HG03039 (cell line): ENCODE results near the gene NPB.

Source experiments
- ATAC-seq: cut with Tn5 transposase; IDR thresholded peaks from one replicate; pipeline ENCODE4 v1.9.1; 2021; ENCODE audit warnings: mild to moderate bottlenecking, moderate library complexity; ENCODE audit not compliant: unreplicated experiment

NPB gene

DNA sequence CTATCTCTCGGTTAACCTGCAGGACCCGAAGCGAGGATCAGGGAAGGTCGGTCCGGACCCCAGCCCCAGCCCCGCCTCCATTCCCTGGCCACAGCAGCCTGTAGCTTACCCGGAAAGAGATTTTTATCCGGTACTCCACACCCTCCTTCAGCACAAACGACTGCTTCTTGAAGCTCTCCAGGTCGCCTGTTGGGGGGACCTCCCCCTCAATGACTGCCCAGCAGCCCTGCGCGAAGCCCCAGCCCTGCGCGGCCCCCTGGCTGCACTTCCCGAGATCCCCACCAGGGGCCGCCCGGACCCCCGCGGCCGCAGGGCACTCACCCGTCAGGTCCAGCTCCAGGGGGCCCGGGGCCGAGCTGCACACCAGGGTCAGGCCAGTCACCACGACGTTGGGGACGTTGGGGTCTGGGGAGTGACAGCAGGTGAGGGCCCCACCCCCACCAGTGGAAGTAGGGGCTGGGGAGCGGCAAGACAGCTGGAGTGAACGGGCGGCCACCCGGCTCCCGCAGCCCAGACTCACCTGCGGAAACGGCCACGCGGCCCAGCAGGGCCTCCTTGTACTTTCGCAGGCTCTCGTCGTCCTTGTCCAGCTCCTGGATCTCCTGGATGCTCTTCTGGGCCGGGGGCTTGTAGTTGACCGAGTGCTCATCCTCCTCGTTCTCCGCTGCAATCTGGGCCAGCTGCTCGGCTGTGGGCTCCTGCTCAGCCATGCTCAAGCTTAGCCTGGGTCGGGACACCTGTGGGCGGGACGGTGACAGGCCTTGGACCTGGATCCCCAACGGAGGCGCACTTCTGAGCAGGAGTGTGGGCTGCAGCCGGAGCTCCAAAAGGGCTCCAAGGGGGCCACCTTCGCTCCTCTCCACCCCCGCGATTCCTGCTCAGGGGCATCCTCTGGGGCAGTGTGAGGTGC, 32.6 kb upstream of the NPB start:
- no peak for ATAC-seq

DNA sequence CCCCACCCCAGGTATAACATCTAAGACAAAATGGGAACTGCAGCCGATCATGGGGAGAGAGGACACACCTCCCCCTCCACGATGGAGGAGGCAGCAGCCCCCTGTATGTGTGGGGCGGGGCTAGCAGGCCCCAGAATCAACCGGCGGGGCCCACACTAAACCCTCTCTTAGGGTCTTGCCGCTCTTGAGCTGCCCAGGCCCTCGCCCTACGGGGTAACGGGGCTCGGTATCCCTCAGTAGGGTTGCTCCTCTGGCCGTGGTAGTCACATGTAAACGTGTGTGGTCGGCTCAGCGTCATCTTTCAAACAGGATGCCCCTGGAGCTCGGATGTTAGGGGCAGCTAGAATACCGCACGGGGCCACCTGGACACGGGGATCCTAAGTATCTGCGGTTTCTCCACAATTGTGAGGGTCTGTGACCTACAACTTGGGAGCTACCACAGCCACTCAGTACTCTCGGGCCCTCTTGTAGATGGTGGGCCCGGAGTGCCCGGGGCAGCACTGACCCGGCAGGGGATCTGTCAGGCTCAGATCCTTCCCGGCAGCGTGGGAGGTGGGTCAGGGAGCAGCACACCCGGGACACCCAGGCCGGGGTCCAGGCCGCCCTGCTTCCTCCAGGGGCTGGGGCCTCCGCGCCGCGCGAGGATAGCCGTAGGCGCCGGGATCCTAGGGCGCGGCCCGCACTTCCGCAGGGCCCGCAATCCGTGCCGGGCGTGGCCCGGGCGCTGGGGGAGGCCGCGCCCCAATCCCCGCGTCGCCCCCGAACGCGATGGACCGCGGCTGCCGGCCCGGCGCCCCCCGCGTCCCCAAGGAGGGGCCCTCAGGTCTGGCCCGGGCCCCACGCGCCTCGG, 31.7 kb upstream of the NPB start:
- ATAC-seq, result peak; percentile 14

DNA sequence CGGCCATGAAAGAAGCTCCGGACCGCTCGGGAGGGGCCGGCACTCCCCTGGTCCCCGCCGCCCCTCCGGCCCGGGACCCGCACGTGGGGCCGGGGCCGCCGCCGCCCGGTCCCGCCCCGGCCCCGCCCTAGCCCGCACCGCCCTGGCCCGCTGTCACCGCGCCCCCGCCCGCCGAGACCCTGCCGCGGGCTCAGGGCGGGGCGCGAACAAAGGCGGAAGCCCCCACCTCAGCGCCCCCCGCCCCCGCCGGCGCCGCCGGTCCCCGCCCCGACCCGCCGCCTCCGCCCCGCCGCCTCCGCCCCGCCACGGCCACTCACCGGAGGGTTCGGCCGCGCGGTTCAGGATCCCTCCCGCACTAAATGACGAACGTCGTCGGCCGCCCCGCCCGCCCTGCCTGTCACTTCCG, 31.1 kb upstream of the NPB start, which contains the start of gene ARHGDIA:
ARHGDIA (minus strand) TSS at position 357 of the 406 bp plus-strand sequence. CDS start 1,407 bp downstream, outside the sequence.
- ATAC-seq, result peak; percentile 10

DNA sequence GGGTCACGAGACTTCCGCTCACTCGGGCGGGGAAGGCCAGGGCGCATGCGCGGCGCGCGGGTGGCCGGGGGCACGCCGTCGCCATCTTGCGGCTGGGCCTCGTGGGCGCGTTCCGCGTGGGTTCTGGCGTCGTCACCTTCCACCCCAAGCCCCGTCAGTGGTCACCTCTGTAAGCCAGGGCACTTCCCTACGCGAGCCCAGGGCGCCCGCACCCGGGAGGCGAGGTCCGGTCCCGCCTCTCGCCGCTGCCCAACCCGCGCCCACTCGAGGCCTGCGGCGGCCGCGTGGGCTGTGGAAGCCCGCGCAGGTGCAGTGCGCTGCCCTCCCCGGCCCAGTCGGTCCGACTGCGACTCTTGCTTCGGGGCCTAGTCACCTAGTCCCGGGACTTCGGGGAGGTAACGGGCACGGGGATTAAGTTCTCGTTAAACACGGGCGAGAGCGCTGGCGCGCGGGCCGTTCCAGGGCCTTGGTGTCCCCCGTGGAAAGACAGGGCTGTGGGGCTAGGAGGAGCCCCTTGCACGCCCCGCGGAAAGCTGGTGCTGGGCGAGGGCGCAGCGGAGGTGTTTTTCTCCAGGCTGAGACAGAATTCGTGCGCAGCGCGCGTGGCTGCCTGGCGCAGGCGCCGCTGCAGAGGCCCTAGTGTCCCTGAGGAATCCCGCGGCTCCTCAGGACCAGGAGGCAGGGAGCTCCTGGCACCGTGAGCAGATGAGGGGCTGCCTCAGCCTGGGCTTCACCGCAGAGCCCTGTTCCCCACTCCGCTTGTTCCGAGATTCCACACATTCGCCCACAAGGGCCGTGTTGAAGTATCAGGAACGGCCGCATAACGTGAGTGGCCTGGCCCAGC, 30.4 kb upstream of the NPB start:
- ATAC-seq, result peak; percentile 48

DNA sequence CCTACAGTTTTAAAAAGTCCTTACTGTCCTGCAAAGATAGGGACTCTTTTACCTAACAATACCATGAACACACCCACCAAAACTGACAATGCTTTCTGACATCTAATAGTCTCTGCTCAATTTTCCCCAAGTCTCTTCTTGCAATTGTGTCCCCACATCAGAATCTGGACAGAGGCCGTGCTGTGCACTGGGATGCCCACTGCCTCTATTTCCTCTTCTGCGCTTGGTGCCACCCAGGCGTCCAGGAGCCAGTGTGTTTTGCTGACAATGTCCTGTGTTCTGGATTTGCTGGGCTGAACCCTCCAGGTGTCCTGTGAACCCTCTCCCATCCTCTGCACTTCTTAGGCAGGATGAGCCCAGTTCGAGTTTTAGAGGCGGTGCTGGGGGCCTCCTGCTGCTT, 24.5 kb upstream of the NPB start:
- no peak for ATAC-seq

DNA sequence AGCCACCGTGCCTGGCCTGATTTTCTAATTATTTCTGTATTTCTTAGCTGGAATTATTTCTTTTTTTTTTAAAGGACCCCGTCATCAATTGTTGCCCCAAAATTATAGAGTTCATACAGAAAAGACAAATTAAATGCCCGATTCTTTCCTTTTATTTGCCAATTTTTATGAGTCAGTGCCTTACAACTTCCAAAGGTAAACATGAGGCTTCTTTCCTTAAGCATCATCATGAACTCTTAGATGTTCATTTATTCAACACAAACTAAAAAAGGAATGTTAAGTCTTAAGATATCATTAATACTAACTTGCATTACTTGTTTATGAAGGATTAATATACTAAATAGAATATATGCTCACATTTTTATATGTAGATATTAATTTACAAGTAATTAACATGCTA, 23.7 kb upstream of the NPB start:
- no peak for ATAC-seq

DNA sequence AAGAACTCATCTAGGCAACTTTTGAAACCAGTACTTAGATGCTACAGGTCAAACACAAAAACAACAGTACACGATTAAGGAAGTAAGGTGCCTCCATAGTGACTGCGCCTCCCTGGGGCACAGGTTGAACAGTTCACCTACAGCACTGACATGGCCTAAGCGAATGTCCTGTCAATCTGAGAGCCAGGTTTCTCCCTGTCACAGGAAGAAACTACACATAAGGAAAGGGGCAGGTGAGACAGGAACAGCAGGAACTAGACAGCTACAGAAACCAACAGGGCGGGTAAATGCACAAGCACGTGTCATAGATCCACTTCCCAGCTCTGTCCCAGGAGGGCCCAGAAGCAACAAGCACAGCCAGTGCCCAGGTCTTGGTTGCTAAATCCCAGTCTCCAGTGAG, 22.9 kb upstream of the NPB start:
- no peak for ATAC-seq

DNA sequence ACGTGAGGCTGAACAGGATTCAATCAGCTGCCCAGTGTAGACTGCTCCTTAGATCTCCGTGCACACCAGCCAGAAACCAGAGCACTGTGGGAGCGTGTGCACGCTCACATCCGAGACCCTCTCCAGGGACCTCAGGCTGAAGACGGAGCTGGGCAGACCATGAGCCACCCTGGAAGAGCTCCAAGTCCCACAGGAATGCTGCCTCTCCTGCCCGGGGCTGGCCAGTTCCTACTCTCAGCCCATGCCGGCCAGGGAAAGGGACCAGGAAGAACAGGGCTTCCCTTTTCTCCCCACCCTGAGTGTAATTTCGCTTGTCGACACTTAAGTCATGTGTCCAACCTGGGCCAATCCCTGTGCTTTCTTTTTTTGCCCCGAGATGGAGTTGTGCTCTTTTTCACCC, 17.5 kb upstream of the NPB start:
- no peak for ATAC-seq

DNA sequence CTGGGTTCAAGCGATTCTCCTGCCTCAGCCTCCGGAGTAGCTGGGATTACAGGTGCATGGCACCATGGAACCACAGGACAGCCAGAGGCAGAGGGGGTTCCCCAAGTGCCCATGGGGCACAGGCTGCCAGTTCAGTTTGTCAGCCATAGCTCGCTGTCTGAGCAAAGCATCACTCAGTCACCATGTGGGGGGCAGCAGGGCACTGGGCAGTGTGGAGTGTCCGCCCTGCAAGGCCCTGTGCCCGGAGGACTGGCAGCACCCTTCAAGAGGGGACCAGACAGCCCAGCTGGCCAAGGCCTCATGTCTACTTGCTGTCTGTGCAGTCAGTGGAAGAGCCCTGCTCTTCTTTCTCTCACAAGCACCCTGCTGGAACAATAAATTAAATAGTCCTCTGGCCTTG, 17.1 kb upstream of the NPB start:
- no peak for ATAC-seq

DNA sequence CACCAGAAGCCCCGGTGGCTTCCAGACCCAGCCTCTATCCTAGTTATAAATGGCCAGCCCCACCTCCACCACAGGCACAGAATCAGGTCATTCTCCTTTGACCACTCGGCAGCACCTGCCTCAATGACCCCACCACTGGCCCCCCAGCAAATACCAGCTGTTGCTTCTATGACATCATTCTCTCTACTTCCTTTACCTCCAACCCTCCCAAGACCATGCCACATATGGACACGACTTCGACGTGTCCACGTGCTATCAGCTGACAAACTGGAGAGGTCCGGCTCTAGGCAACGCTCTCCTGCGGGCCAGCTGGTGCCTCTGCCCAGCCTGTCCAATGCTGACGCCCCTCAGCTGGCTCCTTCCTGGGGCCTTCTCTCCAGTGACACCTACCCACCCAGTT, 16.6 kb upstream of the NPB start:
- ATAC-seq, result no peak

DNA sequence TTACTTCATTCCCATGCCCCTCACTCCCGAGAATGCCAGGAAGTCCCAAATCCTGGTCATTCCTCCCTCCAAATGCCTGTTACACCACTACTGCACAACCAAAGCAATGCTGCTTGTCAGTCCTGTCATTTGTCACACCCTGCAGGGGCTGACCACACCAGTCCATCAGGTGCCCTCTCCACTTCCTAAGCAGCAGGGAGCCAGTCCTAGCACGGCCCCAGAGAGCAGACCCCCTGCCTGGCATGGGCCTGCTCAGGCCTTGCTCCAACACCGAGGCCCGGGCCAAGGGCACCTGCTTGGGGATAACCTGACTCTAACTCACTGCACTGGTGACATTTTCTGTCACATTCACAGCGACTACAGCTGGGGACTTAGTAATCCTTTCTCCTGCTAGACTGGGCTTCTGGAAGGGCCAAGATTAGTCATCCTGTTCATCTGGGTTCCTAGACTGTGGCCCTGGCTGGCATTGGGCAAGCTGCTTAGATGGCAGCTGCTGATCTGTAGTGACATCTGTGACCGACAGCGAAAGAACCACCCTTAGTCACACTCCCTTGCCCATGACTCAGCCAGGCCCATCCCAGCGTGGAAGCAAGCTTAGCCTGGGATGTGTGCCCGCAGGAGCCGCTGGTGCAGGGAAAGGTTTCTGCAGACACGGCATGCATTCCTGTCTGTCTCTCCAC, 16.0 kb upstream of the NPB start:
- no peak for ATAC-seq

DNA sequence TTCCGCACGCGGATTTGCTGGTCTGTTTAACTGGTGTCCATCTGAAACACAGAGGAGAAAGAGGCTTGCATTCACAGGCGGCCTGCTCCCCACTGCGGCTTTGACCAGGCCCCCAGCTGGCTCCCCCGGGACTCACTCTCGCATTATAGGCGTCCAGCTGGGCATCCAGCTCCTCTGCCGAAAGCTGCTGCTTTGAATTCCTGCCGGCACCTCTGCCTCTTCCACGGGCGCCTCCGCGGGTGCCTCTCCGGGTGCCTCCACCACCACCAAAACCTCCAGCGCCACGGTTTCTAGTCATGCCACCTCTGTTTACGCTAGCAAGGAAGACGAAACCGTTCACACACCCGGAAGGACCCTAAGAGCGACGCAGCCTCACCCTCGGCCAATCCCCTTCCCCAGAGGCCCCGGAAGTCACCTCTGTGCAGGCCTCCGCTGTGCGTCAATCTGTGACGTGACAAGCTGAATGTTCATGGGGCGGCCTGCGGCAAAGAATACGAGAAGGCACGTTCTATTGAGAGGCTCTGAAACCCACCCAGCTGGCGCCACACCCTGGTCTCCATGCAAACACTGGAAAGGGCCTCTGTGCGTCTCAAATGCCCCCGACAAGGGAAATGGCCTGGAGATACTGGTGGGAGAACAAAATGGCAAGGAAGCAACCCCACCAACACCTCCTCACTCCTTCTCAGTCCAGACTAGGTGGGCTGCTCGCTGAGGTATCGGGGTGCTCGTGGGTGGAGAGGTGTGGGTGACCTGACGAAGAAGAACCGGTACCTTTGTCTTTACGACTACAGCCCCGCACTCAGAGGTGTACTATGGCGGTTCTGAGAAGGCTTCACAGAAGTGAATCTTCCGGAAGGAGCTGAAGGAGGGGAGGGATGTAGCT, 13.7 kb upstream of the NPB start:
- no peak for ATAC-seq

DNA sequence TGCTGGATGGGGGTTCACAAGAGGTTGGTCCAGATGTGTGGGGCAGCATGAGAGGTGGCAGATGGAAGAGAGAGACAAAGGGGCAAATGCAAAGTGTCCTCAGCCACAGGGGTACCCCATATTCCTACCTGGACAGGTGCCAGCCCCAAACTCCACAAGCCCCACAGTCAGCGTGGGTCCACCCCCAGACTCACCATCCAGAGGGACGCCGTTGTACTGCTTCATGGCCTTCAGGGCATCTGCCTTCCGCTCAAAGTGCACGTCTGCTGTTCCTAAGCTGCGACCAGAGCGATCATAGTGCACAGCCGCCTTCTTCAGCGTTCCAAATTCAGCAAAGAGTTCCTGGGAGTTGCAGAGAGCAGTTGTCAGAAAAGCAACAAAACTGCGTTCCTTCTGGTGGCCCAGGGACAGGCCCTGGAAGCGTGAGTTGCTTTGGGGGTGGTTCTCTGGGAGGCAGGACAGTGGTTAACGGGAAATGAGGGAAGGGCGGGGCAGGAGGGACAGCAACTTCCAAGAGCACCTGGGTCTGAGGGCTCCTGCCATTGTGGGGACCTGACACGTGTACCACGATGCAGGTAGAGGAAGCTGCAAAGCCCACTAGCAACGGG, 12.9 kb upstream of the NPB start:
- ATAC-seq, result no peak

DNA sequence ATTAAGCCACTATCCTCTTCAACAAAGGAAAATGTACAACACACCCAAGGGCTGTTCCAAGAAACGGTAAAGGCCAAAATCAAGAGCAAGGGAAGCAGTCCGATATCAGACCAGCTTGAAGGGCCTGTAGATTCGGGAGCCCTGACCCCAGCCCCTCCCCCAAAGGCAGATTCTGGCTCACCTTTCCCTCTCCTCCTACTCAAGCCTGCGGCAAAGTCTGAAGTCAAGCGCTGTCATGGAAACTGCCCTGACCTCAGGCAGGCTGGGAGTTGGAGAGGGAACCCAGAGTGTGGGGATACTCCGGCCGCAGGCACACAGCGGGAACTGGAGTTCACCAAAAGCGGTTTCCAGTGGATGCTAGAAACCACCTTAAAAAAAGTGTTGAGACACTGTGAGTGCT, 12.4 kb upstream of the NPB start:
- no peak for ATAC-seq

DNA sequence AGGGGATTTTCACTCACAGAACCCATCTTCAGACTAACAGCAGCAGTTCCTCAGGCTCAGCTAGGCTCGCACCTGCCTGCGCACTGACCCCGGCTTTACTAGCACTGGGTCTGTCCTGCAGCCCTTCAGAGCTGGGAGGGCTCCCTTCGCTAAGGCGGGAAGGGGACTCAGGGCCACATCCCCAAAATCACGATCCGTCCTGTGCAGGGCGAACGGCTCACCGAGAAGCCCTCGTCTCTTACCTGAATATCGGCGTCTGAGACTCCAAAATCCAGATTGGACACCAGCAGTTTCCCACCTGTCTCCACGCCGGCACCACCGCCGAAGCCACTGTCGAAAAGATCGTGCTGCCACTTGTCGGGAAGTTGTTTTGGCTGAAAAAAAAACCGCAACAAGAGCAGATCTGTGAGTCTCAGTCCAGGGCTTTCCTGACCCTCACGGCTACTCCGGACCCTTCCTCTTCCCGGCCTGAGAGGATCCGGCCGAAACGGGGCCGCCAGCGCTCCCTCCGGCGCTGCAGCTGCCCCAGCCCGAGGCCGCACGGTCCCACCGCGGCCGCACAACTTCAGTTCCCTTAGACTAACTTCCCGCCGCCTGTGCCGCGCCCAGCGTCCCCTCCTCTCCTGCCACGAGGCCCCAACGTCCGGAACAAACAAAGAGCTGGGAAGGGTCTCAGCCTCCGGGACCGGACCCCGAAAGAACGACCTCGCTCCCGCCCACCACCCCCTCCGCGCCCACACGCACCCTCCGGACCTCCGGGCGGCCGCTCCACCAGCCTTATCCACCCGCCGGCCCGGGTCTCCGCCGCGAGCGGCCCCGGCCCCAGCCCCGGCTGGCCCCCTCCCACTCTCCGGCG, 11.4 kb upstream of the NPB start:
- ATAC-seq, result peak; percentile 17

DNA sequence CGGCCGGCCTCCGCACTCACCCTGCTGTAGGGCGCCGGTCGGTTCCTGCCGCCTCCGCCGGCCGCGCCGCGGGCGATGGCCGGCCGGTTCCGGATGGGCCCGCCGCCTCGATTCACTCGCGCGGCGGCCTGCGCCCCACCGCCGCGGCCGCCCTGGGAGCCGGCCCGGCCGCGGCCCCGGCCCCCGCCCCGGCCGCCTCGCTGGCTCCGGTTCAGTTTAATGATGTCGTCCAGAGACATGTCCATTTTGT, 10.8 kb upstream of the NPB start:
- no peak for ATAC-seq

DNA sequence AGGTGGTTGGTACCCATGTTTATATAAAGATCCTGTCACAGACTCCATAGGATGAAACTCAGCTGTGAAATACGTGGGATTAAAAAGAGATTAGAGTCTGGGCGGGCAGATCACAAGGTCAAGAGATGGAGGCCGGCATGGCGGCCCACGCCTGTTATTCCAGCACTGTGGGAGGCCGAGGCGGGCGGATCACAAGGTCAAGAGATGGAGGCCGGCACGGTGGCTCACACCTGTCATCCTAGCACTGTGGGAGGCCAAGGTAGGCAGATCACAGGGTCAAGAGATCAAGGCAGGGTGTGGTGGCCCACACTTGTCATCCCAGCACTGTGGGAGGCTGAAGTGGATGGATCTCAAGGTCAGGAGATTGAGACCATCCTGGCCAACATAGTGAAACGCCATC, 6.6 kb upstream of the NPB start:
- no peak for ATAC-seq
